RWPE2 (cell line): Measurements from ENCODE around the gene STN1.

Experiments
- ATAC-seq: fragments of 200-7000 bp; cut with Tn5 transposase; 3 replicates; pipeline ENCODE4 v1.9.1; 2021; ENCODE audit warnings: low read depth
- DNase-seq: peaks from one replicate; pipeline ENCODE4 v3.0.0-alpha.2; 2020; ENCODE audit warnings: low spot score
- H3K27ac ChIP-seq: fragments of 450-650 bp; 2 replicates; pipeline ENCODE4 v1.5.1; 2017; ENCODE audit warnings: mild to moderate bottlenecking; ENCODE audit not compliant: poor library complexity, severe bottlenecking
- H3K27me3 ChIP-seq: fragments of 250-450 bp; sonication (Bioruptor Pico); 2 replicates; pipeline ENCODE4 v1.5.1; 2021; ENCODE audit warnings: mild to moderate bottlenecking, moderate library complexity; ENCODE audit not compliant: insufficient read depth, poor library complexity, severe bottlenecking
- H3K36me3 ChIP-seq: fragments of 250-450 bp; sonication (Bioruptor Pico); 2 replicates; pipeline ENCODE4 v1.5.1; 2020; ENCODE audit warnings: low read depth, mild to moderate bottlenecking, moderate library complexity
- H3K4me1 ChIP-seq: fragments of 250-450 bp; sonication (Bioruptor Pico); 2 replicates; pipeline ENCODE4 v1.5.1; 2021; ENCODE audit warnings: mild to moderate bottlenecking, moderate library complexity; ENCODE audit not compliant: insufficient read depth, poor library complexity, severe bottlenecking
- H3K4me3 ChIP-seq: fragments of 250-450 bp; sonication (Bioruptor Pico); 2 replicates; pipeline ENCODE4 v1.5.1; 2021; ENCODE audit warnings: mild to moderate bottlenecking, moderate library complexity; ENCODE audit not compliant: severe bottlenecking
- H3K9me3 ChIP-seq: fragments of 250-450 bp; sonication (Bioruptor Pico); 2 replicates; pipeline ENCODE4 v1.5.1; 2021; ENCODE audit warnings: mild to moderate bottlenecking, moderate library complexity; ENCODE audit not compliant: severe bottlenecking
- TF ChIP-seq, protein P1 (sequence below): fragments of 450-650 bp; IDR thresholded peaks from one replicate; pipeline ENCODE4 v1.5.1; 2017; ENCODE audit warnings: mild to moderate bottlenecking, moderate library complexity; ENCODE audit not compliant: poor library complexity, severe bottlenecking

The STN1 gene

DNA sequence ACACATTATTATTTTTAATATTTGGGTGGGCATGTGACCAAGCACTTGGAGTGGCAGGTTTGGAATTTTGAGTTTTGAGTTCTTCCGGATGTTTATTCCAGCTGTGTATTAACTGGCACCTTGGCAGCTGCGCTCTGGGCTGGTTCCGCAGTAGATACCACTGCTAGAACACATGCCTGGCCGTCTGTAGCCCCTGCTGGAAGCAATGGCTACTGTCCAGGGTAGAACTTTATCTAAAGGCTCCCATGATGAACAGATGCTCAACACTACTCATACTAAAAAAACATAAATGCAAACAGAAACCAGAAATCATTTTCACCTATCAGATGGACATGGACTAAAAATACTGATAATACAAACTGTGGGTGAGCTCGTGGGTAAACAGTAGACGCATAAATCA lies 43.3 kb downstream of the STN1 start:
- H3K27ac ChIP-seq, result peak overlapping the region; percentile 100
- no peaks in the 10 kb centered on the region for H3K27me3 ChIP-seq
- TF ChIP-seq, protein P1, sequence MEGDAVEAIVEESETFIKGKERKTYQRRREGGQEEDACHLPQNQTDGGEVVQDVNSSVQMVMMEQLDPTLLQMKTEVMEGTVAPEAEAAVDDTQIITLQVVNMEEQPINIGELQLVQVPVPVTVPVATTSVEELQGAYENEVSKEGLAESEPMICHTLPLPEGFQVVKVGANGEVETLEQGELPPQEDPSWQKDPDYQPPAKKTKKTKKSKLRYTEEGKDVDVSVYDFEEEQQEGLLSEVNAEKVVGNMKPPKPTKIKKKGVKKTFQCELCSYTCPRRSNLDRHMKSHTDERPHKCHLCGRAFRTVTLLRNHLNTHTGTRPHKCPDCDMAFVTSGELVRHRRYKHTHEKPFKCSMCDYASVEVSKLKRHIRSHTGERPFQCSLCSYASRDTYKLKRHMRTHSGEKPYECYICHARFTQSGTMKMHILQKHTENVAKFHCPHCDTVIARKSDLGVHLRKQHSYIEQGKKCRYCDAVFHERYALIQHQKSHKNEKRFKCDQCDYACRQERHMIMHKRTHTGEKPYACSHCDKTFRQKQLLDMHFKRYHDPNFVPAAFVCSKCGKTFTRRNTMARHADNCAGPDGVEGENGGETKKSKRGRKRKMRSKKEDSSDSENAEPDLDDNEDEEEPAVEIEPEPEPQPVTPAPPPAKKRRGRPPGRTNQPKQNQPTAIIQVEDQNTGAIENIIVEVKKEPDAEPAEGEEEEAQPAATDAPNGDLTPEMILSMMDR, result no peak
- peaks cover 41% of the 10 kb centered on the region for H3K4me1 ChIP-seq
- peaks cover 13% of the 10 kb centered on the region for H3K36me3 ChIP-seq
- no peak for ATAC-seq
- H3K9me3 ChIP-seq, result no peaks in the 10 kb centered on the region
- H3K4me3 ChIP-seq, result no peak overlapping the region
- DNase-seq, result no peak

DNA sequence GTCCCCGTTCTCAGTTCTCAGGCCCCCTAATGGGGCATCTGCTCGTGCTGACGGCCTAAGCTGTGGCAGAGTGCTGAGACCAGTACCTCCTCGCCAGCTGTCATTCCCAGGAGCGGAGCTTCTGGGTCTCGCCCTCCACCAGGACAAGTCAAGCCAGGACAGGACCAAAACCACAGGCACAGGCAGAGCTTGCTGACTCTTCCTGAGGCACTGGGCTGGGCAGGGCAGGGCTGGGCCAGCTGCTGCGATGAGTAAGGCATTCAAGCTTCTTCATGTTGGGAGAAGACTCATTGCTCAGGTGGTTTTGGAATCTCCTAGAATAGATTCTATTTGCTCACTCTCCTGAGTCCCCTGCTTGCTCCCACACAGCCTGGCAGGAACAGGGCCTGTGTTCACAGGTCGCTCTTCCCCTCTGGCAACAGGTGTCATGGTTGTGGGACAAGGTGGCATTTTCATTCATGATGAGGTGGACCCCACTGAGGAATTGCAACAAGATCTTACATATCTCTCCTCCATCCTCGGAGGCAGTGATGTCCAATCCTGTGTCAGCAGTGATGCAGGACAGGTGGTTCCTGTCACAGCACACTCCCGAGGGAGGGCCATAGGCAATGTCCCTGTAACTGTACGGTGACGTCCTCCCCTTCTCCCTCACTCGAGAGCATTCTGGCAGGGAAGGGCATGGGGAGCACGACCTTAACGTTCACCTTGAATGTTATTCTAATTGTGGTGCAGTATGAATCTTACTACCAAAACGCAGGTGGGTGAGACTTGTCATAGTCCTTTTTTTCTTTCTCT lies 45.6 kb downstream of the STN1 start:
- Histone ChIP-seq H3K9me3 (no peaks in the 10 kb centered on the region), H3K36me3 (no peaks in the 10 kb centered on the region), H3K4me3 (no peak overlapping the region), H3K27ac (peak overlapping the region; percentile 100), H3K27me3 (no peaks in the 10 kb centered on the region), H3K4me1 (peaks cover 36% of the 10 kb centered on the region)
- ATAC-seq, result peak; percentile 95
- peak; percentile 99 for DNase-seq
- TF ChIP-seq, protein P1, result no peak

DNA sequence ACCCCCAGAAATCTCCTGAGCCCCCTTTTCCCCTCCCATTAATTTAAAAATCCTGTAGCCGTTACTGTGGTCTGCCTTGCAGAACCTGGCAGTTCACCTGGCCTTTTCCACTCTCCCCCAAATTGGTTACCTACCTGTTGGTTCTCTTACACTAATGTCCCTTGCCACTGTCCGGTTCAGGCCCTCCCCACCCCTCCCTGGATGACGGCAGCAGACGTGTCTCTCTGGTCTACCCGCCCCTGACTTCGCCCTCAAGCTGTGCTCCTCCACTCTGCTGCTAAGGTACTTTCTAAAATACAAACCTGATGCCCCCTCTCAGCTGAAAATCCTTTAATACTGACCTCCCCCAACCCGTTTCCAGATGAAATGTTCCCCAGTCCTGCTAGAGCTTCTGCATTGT lies 47.0 kb downstream of the STN1 start:
- Histone ChIP-seq H3K27ac (peak overlapping the region; percentile 100), H3K27me3 (no peaks in the 10 kb centered on the region), H3K4me1 (peaks cover 36% of the 10 kb centered on the region), H3K36me3 (no peaks in the 10 kb centered on the region), H3K4me3 (no peak overlapping the region), H3K9me3 (no peaks in the 10 kb centered on the region)
- TF ChIP-seq, protein P1, result no peak
- ATAC-seq (no peak), DNase-seq (no peak)

DNA sequence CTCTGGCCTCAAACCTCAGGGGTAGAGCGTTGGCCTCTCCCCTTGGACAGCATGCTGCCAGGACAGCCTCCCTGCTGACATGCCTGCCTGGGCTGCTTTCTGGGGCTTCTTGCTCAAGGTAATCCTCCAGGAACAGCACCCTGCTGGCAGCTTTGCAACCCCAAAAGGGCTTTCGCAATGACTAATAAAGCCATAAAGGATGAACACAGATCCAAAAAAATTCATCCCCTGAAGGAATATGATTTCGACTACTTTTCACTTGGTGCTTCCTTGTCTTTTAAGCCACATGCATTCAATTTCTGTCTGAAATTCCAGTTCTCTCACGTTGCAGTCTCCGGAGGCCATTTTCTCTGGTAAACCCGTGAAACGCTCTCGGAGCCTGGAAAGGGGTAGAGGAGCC lies 47.5 kb downstream of the STN1 start:
- ATAC-seq, result peak; percentile 58
- Histone ChIP-seq H3K9me3 (no peaks in the 10 kb centered on the region), H3K27ac (peak overlapping the region; percentile 100), H3K4me3 (no peak overlapping the region), H3K27me3 (no peaks in the 10 kb centered on the region), H3K36me3 (no peaks in the 10 kb centered on the region), H3K4me1 (peaks cover 36% of the 10 kb centered on the region)
- DNase-seq, result peak; percentile 90
- TF ChIP-seq, protein P1, result no peak

DNA sequence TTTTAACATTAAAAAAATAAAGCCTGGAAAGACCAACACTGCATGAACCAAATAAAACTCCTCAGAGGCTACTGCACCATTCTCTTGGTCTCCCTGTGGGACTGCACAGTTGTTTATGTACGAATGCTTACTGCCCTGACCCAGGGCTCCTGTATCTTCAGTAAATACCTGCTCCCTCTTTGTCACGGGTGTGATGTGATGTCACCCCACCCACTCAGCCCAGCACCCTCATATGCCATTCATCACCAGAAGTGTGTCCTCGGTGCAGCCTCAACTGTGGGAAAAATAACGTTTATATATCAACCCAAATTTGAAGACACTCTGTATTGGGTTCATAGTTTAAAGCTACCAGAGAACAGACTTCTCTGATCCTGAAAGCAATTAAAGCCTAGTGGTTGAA lies 48.6 kb downstream of the STN1 start:
- H3K36me3 ChIP-seq, result no peaks in the 10 kb centered on the region
- no peak overlapping the region for H3K4me3 ChIP-seq
- no peak for ATAC-seq
- H3K4me1 ChIP-seq, result peaks cover 36% of the 10 kb centered on the region
- H3K9me3 ChIP-seq, result peaks cover 1% of the 10 kb centered on the region
- TF ChIP-seq, protein P1, result no peak
- DNase-seq, result no peak
- H3K27ac ChIP-seq, result peak overlapping the region; percentile 100
- H3K27me3 ChIP-seq, result no peaks in the 10 kb centered on the region
